HCT116 (cell line): ENCODE results near the gene GAK. TPM values are rescaled to one million over a fixed set of nuclear protein-coding genes. Genes with fewer than 3 reads are reported as not detected.

ENCODE experiments used
- ATAC-seq: fragments of 200-7000 bp; cut with Tn5 transposase; 2 replicates; pipeline ENCODE4 v1.9.1; 2020; ENCODE audit warnings: mild to moderate bottlenecking, moderate library complexity
- Bru-seq: library from RNA; stranded (reverse); fragments of 400-500 nt; gene quantifications from one replicate; lab custom pipeline; 2021; lab: Mats Ljungman, UMichigan
- BruChase-seq, 2 experiments: library from RNA; stranded (reverse); fragments of 400-500 nt; gene quantifications; one replicate each; lab custom pipeline; 2021; lab: Mats Ljungman, UMichigan
- BruUV-seq: library from RNA; stranded (reverse); fragments of 400-500 nt; replicated peaks from 2 replicates; lab custom pipeline; 2021; lab: Mats Ljungman, UMichigan
- CTCF ChIA-PET: fragments of 300-600 bp; sonication (Branson Sonifier 250); formaldehyde crosslinking; loops from one replicate; lab custom pipeline; 2021; ENCODE audit warnings: antibody characterized with exemption; lab: Charles Lee
- POLR2A ChIA-PET: fragments of 300-600, 350-600 bp; sonication (Branson Sonifier 250); formaldehyde crosslinking; loops from one replicate; lab custom pipeline; 2021; ENCODE audit warnings: antibody characterized with exemption; lab: Charles Lee
- RAD21 ChIA-PET, 2 experiments: fragments of 300-600 bp; sonication (Branson Sonifier 250); formaldehyde crosslinking; loops; one replicate each; lab custom pipeline; 2023; ENCODE audit warnings: low total read pairs in 2 of 2; ENCODE audit not compliant: uncharacterized antibody in 2 of 2, unreplicated experiment in 2 of 2, low non-redundant PET in 1 of 2; lab: Charles Lee
- DNase-seq: peaks from one replicate; pipeline ENCODE4 v3.0.0-alpha.2; 2010; ENCODE audit warnings: low read depth, low spot score
- H2AFZ ChIP-seq: fragments of 200-600 bp; shearing (Covaris generic), sonication (generic); 2 replicates; pipeline ENCODE4 v1.6.1; 2017; ENCODE audit warnings: low read depth, mixed run types, mixed read lengths, antibody characterized with exemption, low read length; ENCODE audit not compliant: poor library complexity, severe bottlenecking
- H3K27ac ChIP-seq: 2 replicates; pipeline ENCODE4 v1.5.1; 2012; ENCODE audit warnings: low read depth, low read length
- H3K27me3 ChIP-seq: fragments of 200-600 bp; sonication (generic); 2 replicates; pipeline ENCODE4 v1.6.1; 2016; ENCODE audit warnings: mixed run types, low read length, mixed read lengths; ENCODE audit not compliant: insufficient read depth
- H3K36me3 ChIP-seq, 2 experiments: fragments of 200-500 bp in 1 of 2; fragments of 200-600 bp in 1 of 2; sonication (Bioruptor generic) in 1 of 2; sonication (generic) in 1 of 2; 2 replicates each; pipeline versions ENCODE4 v1.5.1 to v1.6.1; 2014 to 2016; ENCODE audit warnings: low read length in 2 of 2, inconsistent platforms in 1 of 2, mixed read lengths in 1 of 2, mixed run types in 1 of 2; ENCODE audit not compliant: insufficient read depth in 2 of 2, control insufficient read depth in 1 of 2
- H3K4me1 ChIP-seq, 2 experiments: fragments of 200-600 bp in 1 of 2; sonication (generic) in 1 of 2; 2 replicates each; pipeline versions ENCODE4 v1.5.1 to v1.6.1; 2012 to 2017; ENCODE audit warnings: low read length in 2 of 2, inconsistent platforms in 1 of 2, mild to moderate bottlenecking in 1 of 2, mixed read lengths in 1 of 2, mixed run types in 1 of 2, moderate library complexity in 1 of 2; ENCODE audit not compliant: insufficient read depth in 2 of 2, control insufficient read depth in 1 of 2
- H3K4me2 ChIP-seq: fragments of 200-600 bp; sonication (generic); 2 replicates; pipeline ENCODE4 v1.6.1; 2017; ENCODE audit warnings: mixed run types, low read length, mixed read lengths
- H3K4me3 ChIP-seq, 2 experiments: fragments of 200-600 bp in 1 of 2; sonication (generic) in 1 of 2; replicated peaks in 1 of 2; 2 replicates each; pipeline ENCODE4 v1.5.1; 2011 to 2016; ENCODE audit warnings: low read length in 2 of 2, control low read depth in 1 of 2, low read depth in 1 of 2, mild to moderate bottlenecking in 1 of 2, mixed read lengths in 1 of 2, mixed run types in 1 of 2
- H3K79me2 ChIP-seq: fragments of 200-600 bp; sonication (generic); 2 replicates; pipeline ENCODE4 v1.6.1; 2017; ENCODE audit warnings: mild to moderate bottlenecking, mixed run types, low read length, moderate library complexity, mixed read lengths; ENCODE audit not compliant: insufficient read depth
- H3K9ac ChIP-seq: fragments of 200-600 bp; sonication (generic); 2 replicates; pipeline ENCODE4 v1.6.1; 2016; ENCODE audit warnings: low read length, mixed read lengths
- H3K9me2 ChIP-seq: fragments of 200-600 bp; sonication (generic), shearing (Covaris generic); 2 replicates; pipeline ENCODE4 v1.6.1; 2017; ENCODE audit warnings: mixed run types, mild to moderate bottlenecking, moderate library complexity; ENCODE audit not compliant: insufficient read depth
- H3K9me3 ChIP-seq, 2 experiments: fragments of 200-500 bp in 1 of 2; fragments of 200-600 bp in 1 of 2; sonication (Bioruptor generic) in 1 of 2; sonication (generic) in 1 of 2; 2 replicates each; pipeline ENCODE4 v1.6.1; 2014 to 2017; ENCODE audit warnings: low read length in 2 of 2, mixed read lengths in 2 of 2, inconsistent platforms in 1 of 2, low read depth in 1 of 2, mild to moderate bottlenecking in 1 of 2, mixed run types in 1 of 2, moderate library complexity in 1 of 2; ENCODE audit not compliant: control insufficient read depth in 1 of 2, insufficient read depth in 1 of 2
- H4K20me1 ChIP-seq: fragments of 200-600 bp; sonication (generic), shearing (Covaris generic); 2 replicates; pipeline ENCODE4 v1.6.1; 2017; ENCODE audit warnings: mixed run types, mild to moderate bottlenecking, moderate library complexity; ENCODE audit not compliant: insufficient read depth
- CBX3 ChIP-seq: IDR thresholded peaks from 2 replicates; pipeline ENCODE4 v1.6.1; 2012; ENCODE audit warnings: low read depth
- CEBPB ChIP-seq: IDR thresholded peaks from 2 replicates; pipeline ENCODE4 v1.6.1; 2012; ENCODE audit warnings: low read depth
- CTCF ChIP-seq, 3 experiments: fragments of 200-600 bp in 1 of 3; sonication (generic) in 1 of 3; IDR thresholded peaks in 2 of 3; conservative IDR thresholded peaks in 1 of 3; 2 replicates each; pipeline ENCODE4 v1.5.1; 2012 to 2017; ENCODE audit warnings: low read depth in 2 of 3, low read length in 2 of 3, antibody characterized with exemption in 1 of 3, borderline replicate concordance in 1 of 3, control low read depth in 1 of 3, mild to moderate bottlenecking in 1 of 3, mixed read lengths in 1 of 3, mixed run types in 1 of 3, moderate library complexity in 1 of 3; ENCODE audit not compliant: insufficient read depth in 1 of 3
- EGR1 ChIP-seq: IDR thresholded peaks from 2 replicates; pipeline ENCODE4 v1.6.1; 2012; ENCODE audit warnings: low read depth
- ELF1 ChIP-seq: IDR thresholded peaks from 2 replicates; pipeline ENCODE4 v1.6.1; 2012; ENCODE audit warnings: low read depth, borderline replicate concordance
- EZH2 ChIP-seq: fragments of 200-600 bp; sonication (generic); IDR thresholded peaks from 2 replicates; pipeline ENCODE4 v1.6.1; 2017; ENCODE audit warnings: antibody characterized with exemption, mixed run types
- EZH2phosphoT487 ChIP-seq: fragments of 200-600 bp; IDR thresholded peaks from 2 replicates; pipeline ENCODE4 v1.6.1; 2018; ENCODE audit warnings: antibody characterized with exemption, borderline replicate concordance
- FOSL1 ChIP-seq: IDR thresholded peaks from 2 replicates; pipeline ENCODE4 v1.6.1; 2012; ENCODE audit warnings: low read depth
- POLR2A ChIP-seq: IDR thresholded peaks from 2 replicates; pipeline ENCODE4 v1.7.0; 2011; ENCODE audit warnings: borderline replicate concordance; ENCODE audit not compliant: insufficient read depth, insufficient read length; ENCODE audit errors: extremely low read depth
- POLR2AphosphoS5 ChIP-seq: IDR thresholded peaks from 2 replicates; pipeline ENCODE4 v1.6.1; 2011; ENCODE audit warnings: mild to moderate bottlenecking, low read depth, low read length, moderate library complexity
- RAD21 ChIP-seq: IDR thresholded peaks from 2 replicates; pipeline ENCODE4 v1.6.1; 2012; ENCODE audit warnings: low read depth, mild to moderate bottlenecking
- SIN3A ChIP-seq: IDR thresholded peaks from 2 replicates; pipeline ENCODE4 v1.6.1; 2012; ENCODE audit warnings: low read depth
- SP1 ChIP-seq: IDR thresholded peaks from 2 replicates; pipeline ENCODE4 v1.6.1; 2012; ENCODE audit warnings: low read depth
- SRF ChIP-seq: IDR thresholded peaks from 2 replicates; pipeline ENCODE4 v1.6.1; 2012; ENCODE audit warnings: low read depth
- TCF7L2 ChIP-seq: IDR thresholded peaks from 2 replicates; pipeline ENCODE4 v1.7.0; 2011; ENCODE audit warnings: borderline replicate concordance, inconsistent platforms; ENCODE audit not compliant: insufficient read depth, insufficient read length; ENCODE audit errors: extremely low read depth
- YY1 ChIP-seq: IDR thresholded peaks from 2 replicates; pipeline ENCODE4 v1.6.1; 2011; ENCODE audit warnings: low read length, low read depth, moderate library complexity, mild to moderate bottlenecking; ENCODE audit not compliant: insufficient replicate concordance; ENCODE audit errors: extremely low read depth
- ZFX ChIP-seq: fragments of 450-650 bp; IDR thresholded peaks from 2 replicates; pipeline ENCODE4 v1.6.1; 2017
- intact Hi-C: fragments of 100-400 bp; cut with micrococcal nuclease; formaldehyde crosslinking; loops from 2 replicates; pipeline ENCODE4 v1.10.0; 2022
- long read RNA-seq: library from polyadenylated mRNA; unstranded; transcript quantifications from one replicate; pipeline ENCODE4 v2.0.0, GENCODE V29; 2021; ENCODE audit not compliant: unreplicated experiment
- polyA plus RNA-seq: library from polyadenylated mRNA; unstranded; fragments of >200 nt; gene quantifications from 2 replicates; pipeline ENCODE4 v1.2.1, GENCODE V29; 2012; ENCODE audit warnings: missing spikeins
- total RNA-seq: library from RNA; stranded (reverse); gene quantifications from one replicate; pipeline ENCODE4 v1.2.1, GENCODE V29; 2021; ENCODE audit not compliant: unreplicated experiment
- TF ChIP-seq, protein P1 (sequence below): IDR thresholded peaks from 2 replicates; pipeline ENCODE4 v1.6.1; 2012
- TF ChIP-seq, protein P2 (sequence below): IDR thresholded peaks from 2 replicates; pipeline ENCODE4 v1.6.1; 2012
- TF ChIP-seq, protein P3 (sequence below): IDR thresholded peaks from 2 replicates; pipeline ENCODE4 v1.6.1; 2012; ENCODE audit warnings: low read depth

Gene GAK
- total RNA-seq (123 TPM), Bru-seq, nascent RNA (percentile 65 among the genes with signal in this experiment), BruChase-seq, experiment 1, labeled RNA remaining after a 6-hour chase (percentile 82 among the genes with signal in this experiment), BruChase-seq, experiment 2, labeled RNA remaining after a 2-hour chase (percentile 75 among the genes with signal in this experiment)
- 69.3 and 74.1 TPM in 2 replicates for polyA plus RNA-seq
- long read RNA-seq, full-length matches to known transcripts = 10 of 169 reads
- long read RNA-seq, partial matches to known transcripts = 97 of 169 reads
- long read RNA-seq, other reads (novel, unspliced or antisense) = 62 of 169 reads

DNA sequence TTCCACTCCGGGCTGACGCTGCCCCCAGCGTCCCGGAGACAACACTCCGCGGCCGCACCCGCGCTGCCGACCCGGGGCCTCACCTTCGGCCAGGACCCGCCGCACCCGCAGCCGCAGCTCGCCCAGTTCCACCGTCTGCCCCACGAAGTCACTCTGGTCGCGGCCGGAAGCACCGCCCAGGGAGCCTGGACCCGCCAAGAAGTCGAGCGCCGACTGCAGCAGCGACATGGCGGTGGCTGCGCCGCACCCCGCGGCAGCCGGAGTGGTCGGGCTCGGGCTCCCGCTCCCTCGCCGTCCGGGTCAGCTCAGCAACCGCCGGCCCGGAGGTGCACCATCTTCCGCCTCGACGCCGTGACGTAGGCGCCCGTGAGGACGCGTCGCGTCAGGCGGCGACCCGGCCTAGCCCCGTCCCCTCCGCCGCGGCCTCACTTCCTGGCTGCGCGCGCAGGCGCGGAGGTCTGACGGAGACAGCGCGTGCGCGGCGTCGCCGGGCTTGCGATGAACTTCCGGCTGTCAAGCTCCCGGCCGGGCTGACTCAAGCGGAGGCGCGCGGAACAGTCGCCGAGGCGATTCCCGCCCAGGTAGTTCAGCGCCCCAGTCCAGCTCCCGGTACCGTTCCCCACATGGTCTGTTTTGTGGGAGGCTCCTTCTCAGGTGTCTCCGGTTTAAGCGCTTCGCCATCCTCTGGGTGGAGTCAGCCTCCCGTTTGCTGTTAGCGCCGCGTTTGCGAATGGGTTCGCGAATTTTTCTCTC, at the start of gene GAK, which contains the start of gene TMEM175:
GAK (minus strand) TSS at position 357 of the 753 bp plus-strand sequence; CDS start at position 228, 129 bp downstream.
TMEM175 (plus strand) TSS at position 501 of the 753 bp plus-strand sequence. CDS start 15,280 bp downstream, outside the sequence.
- peak; percentile 98 for ATAC-seq
- peaks cover 6 to 14% of the 10 kb centered on the region in 2 experiments; a peak in 3 of 4 replicates for H3K4me1 ChIP-seq
- H3K27me3 ChIP-seq = no peaks in the 10 kb centered on the region
- peak within 1 kb of the TSS; percentile 49 for H2AFZ ChIP-seq
- peaks cover 55% of the 10 kb centered on the region for H3K79me2 ChIP-seq
- no peaks in the 10 kb centered on the region for H3K36me3 ChIP-seq
- ChIA-PET CTCF (interaction anchor here (1.0 to 1.2 kb wide), 2 partner anchors 55 to 190 kb away, joined by 3 to 7 read pairs; partner anchors contain the start of gene IDUA), POLR2A (interaction anchor here (1.0 kb wide), 1 partner anchor 53 kb away, joined by 4 read pairs; no protein-coding TSS in a partner anchor), RAD21 (no interaction called here)
- peak within 1 kb of the TSS; percentile 99 for H3K9ac ChIP-seq
- no peaks in the 10 kb centered on the region for H4K20me1 ChIP-seq
- H3K9me2 ChIP-seq = no peaks in the 10 kb centered on the region
- peak; percentile 91 for DNase-seq
- peak within 1 kb of the TSS; percentile 91 to 98 for H3K4me3 ChIP-seq
- H3K27ac ChIP-seq = peak within 1 kb of the TSS; percentile 84
- intact Hi-C loops = loop anchor here (1.0 kb wide), 1 partner anchor 53 kb away; no protein-coding TSS in a partner anchor
- BruUV-seq = no TSS peak
- H3K4me2 ChIP-seq = peak within 1 kb of the TSS; percentile 100
- H3K9me3 ChIP-seq = no peaks in the 10 kb centered on the region
- TF ChIP-seq YY1 (peak; percentile 54), CBX3 (no peak; the same call in 1 of the 2 replicates), SIN3A (peak; percentile 97), ZFX (peak; percentile 59; the same call in 1 of the 2 replicates), FOSL1 (no peak), CTCF (IDR thresholded peaks at IDR 0.05 in 2 of 3, conservative IDR thresholded peaks at IDR 0.05 in 1 of 3; ENCODE audit: borderline replicate concordance in 1 of 3, insufficient read depth in 1 of 3, low read depth in 2 of 3, low read length in 2 of 3) (no peak), SRF (peak; percentile 51; the same call in 1 of the 2 replicates), POLR2AphosphoS5 (peak; percentile 87), EZH2 (no peak), ELF1 (peak; percentile 88), TCF7L2 (no peak), CEBPB (no peak), EGR1 (no peak), POLR2A (peak; percentile 74), SP1 (no peak; the same call in 1 of the 2 replicates), EZH2phosphoT487 (no peak), RAD21 (no peak)
- TF ChIP-seq, protein P1, sequence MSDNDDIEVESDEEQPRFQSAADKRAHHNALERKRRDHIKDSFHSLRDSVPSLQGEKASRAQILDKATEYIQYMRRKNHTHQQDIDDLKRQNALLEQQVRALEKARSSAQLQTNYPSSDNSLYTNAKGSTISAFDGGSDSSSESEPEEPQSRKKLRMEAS = peak; percentile 85
- TF ChIP-seq, protein P2, sequence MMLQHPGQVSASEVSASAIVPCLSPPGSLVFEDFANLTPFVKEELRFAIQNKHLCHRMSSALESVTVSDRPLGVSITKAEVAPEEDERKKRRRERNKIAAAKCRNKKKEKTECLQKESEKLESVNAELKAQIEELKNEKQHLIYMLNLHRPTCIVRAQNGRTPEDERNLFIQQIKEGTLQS = no peak
- TF ChIP-seq, protein P3, sequence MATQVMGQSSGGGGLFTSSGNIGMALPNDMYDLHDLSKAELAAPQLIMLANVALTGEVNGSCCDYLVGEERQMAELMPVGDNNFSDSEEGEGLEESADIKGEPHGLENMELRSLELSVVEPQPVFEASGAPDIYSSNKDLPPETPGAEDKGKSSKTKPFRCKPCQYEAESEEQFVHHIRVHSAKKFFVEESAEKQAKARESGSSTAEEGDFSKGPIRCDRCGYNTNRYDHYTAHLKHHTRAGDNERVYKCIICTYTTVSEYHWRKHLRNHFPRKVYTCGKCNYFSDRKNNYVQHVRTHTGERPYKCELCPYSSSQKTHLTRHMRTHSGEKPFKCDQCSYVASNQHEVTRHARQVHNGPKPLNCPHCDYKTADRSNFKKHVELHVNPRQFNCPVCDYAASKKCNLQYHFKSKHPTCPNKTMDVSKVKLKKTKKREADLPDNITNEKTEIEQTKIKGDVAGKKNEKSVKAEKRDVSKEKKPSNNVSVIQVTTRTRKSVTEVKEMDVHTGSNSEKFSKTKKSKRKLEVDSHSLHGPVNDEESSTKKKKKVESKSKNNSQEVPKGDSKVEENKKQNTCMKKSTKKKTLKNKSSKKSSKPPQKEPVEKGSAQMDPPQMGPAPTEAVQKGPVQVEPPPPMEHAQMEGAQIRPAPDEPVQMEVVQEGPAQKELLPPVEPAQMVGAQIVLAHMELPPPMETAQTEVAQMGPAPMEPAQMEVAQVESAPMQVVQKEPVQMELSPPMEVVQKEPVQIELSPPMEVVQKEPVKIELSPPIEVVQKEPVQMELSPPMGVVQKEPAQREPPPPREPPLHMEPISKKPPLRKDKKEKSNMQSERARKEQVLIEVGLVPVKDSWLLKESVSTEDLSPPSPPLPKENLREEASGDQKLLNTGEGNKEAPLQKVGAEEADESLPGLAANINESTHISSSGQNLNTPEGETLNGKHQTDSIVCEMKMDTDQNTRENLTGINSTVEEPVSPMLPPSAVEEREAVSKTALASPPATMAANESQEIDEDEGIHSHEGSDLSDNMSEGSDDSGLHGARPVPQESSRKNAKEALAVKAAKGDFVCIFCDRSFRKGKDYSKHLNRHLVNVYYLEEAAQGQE = no peak
